HG02610 (cell line): ENCODE measurements around the gene CCNF.
A peak's percentile ranks its signal among the peaks of the same experiment; 100 is the strongest.

Source experiments
- ATAC-seq: cut with Tn5 transposase; IDR thresholded peaks from one replicate; pipeline ENCODE4 v1.9.1; 2021; ENCODE audit warnings: mild to moderate bottlenecking, moderate library complexity; ENCODE audit not compliant: unreplicated experiment

Gene CCNF

GRCh38 chr16:2483939-2484897, 55.0 kb downstream of the CCNF start:
- no peak for ATAC-seq

- no peak for ATAC-seq
These were observed 55.8 kb downstream of the CCNF start for GRCh38 chr16:2484898-2485508.

DNA sequence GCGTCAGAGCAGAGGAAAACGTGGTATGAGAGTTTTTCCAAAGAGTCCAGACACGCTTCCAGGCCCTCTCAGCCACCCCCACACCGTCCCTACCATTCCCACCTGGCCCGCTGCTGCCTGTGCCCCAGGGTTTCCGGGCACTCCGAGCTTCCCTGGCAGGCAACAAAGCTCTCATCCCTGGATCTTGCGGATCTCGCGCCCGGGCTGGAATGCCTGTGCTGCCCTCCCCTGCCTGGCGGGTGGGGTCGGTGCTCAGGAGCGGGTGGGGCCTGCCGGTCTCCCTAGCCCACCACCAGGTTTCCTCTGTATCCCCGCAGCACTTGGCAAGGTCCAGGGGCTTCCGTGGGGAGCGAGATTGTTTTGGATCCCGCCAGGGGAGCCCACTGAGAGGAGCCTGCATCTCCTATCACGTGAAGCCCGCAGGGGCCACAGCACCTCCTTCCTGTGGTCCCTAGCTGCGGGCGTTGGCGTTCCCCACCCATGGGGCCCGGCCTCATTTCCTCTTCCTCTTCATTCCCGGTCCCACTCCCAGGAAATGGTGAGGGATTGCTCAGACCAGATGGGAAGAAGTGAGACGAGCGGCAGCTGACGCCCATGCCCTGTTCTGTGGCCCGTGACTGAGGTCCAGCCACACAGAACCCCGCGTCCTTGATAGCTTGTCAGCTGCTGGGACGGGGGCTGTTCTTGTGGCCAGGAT, 56.7 kb downstream of the CCNF start:
- no peak for ATAC-seq

- peak; percentile 70 for ATAC-seq
These were observed 57.6 kb downstream of the CCNF start for GRCh38 chr16:2486645-2487516.

GRCh38 chr16:2487517-2487842, 58.2 kb downstream of the CCNF start:
- no peak for ATAC-seq

DNA sequence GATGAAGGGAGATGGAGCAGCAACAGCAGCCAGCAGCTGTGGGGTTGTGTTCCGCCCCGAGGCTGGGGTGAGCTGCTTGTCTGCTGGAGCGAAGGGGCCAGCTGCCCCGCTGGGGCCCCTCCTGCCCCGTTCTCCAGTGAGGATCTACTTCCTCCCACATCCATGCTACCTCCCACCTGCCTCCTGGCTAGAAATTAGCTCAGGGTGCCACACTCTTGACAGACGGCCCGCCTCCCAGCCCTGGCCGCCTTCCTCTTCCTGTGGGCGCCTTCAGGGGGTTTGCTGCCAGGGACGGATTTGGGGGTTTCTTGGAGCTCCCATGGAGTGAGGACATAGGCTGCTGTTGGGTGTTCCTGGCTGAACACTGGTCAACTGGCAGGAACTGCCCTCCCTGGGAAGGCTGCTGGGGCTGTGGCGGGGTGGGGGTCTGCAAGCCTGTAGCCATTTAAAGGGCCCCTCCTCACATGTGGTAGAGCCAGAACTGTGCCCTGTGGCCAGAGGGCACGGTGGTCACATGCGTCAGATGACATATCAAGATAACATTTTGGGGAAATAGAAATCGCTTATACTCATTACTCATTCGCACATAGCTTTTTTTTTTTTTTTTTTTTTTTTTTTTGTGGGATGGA, 58.8 kb downstream of the CCNF start:
- no peak for ATAC-seq

GRCh38 chr16:2489581-2489980, 60.3 kb downstream of the CCNF start:
- no peak for ATAC-seq

- no peak for ATAC-seq
These were observed 61.2 kb downstream of the CCNF start for GRCh38 chr16:2490190-2491105.

- ATAC-seq: no peak
These were observed 63.0 kb downstream of the CCNF start for GRCh38 chr16:2492292-2492691.

- no peak for ATAC-seq
These were observed 64.4 kb downstream of the CCNF start for GRCh38 chr16:2493605-2494004.

DNA sequence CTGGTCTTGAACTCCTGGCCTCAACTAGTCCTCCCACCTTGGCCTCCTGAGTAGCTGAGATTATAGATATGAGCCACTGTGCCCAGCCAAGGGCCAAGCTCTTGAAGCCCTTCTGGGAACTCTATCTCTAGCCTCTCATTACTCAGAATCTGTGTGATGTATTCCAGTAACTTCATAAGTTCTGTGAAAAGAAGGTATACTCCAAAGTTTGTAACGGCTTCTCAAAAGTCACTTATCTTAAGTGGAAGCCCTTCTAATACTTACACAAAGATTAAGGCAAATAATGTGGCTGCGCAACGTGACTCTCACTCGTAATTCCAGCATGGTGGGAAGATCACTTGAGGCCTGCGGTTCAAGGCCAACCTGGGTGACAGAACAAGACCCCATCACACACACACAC, 65.4 kb downstream of the CCNF start:
- no peak for ATAC-seq

GRCh38 chr16:2495041-2495440, 65.8 kb downstream of the CCNF start:
- no peak for ATAC-seq

DNA sequence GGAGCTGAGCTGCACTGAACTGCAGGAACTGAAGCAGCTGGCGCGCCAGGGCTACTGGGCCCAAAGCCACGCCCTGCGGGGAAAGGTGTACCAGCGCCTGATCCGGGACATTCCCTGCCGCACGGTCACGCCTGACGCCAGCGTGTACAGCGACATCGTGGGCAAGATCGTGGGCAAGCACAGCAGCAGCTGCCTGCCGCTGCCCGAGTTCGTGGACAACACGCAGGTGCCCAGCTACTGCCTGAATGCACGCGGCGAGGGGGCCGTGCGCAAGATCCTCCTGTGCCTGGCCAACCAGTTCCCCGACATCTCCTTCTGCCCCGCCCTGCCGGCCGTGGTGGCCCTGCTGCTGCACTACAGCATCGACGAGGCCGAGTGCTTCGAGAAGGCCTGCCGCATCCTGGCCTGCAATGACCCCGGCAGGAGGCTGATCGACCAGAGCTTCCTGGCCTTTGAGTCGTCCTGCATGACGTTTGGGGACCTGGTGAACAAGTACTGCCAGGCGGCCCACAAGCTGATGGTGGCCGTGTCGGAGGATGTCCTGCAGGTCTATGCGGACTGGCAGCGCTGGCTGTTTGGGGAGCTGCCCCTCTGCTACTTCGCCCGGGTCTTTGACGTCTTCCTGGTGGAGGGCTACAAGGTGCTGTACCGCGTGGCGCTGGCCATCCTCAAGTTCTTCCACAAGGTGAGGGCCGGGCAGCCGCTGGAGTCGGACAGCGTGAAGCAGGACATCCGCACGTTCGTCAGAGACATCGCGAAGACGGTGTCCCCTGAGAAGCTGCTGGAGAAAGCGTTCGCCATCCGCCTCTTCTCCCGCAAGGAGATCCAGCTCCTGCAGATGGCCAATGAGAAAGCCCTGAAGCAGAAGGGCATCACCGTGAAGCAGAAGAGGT, 67.2 kb downstream of the CCNF start:
- ATAC-seq: no peak

- ATAC-seq: no peak
These were observed 67.9 kb downstream of the CCNF start for GRCh38 chr16:2497116-2497630.

- no peak for ATAC-seq
These were observed 68.6 kb downstream of the CCNF start for GRCh38 chr16:2497695-2498484.

DNA sequence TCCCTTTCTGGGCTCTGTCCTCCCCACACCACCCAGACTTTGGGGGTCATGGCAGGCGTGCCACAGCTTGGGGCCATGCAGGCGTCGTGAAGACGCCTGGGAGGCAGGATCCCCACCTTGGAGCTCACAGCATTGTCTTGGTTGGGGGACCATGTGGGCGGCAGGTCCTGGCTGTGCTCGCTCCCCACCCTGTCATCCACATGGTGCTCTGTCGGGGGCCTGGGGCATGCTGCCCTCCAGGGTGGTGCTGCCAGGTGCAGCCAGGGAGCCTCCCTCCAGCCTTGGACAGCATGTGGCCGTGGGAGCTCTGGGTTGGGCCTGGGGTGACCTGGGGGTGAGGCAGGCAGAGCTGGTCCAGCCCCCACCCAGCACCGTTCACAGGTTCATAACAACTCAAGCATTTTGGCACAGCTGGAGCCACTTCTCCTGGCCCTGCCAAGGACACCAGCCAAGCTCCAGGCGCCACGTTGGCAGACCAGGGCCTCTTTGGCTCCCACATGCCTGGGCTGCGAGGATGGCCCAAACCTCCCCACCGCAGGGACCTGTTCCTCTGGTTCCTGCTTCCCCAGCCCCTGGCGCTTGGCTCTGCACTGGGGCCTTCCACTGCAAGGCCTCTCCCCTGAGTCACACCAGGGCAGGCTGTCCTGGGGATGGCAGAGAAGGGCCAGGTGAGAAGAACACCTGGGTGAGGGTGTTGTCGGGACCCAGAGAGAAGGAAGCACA, 69.4 kb downstream of the CCNF start:
- ATAC-seq: no peak

DNA sequence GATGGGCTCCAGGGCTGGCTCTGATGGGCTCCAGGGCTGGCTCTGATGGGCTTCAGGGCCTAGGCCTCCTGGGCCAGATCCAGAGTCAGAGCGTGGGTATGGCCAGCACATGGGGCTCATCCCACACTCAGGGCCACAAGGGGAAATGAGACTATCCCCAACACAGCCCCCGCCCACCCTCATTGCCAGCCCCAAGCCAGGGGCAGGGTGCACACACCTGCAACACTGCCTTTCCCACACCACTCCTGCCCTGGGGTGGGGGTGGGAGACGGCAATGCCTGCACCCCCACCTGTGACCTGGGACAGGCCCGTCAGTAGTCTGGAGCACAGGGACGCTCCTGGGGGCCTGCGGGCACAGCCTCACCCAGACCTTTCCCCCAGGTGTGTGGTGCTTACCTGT, 70.2 kb downstream of the CCNF start:
- ATAC-seq: no peak
